GM12864 (cell line): ENCODE measurements around the gene TMEM212.

Experiments used
- DNase-seq: peaks from one replicate; pipeline ENCODE4 v3.0.0-alpha.2; 2011; ENCODE audit warnings: low read depth
- H3K4me3 ChIP-seq: 2 replicates; pipeline ENCODE4 v1.5.1; 2011; ENCODE audit warnings: mild to moderate bottlenecking, low read depth, low read length, control low read depth
- TF ChIP-seq, protein P1 (sequence below): IDR thresholded peaks from 2 replicates; pipeline ENCODE4 v1.5.1; 2011; ENCODE audit warnings: low read depth, mild to moderate bottlenecking, moderate library complexity, low read length, control low read depth, inconsistent platforms; ENCODE audit errors: missing control alignments

TMEM212 gene

DNA sequence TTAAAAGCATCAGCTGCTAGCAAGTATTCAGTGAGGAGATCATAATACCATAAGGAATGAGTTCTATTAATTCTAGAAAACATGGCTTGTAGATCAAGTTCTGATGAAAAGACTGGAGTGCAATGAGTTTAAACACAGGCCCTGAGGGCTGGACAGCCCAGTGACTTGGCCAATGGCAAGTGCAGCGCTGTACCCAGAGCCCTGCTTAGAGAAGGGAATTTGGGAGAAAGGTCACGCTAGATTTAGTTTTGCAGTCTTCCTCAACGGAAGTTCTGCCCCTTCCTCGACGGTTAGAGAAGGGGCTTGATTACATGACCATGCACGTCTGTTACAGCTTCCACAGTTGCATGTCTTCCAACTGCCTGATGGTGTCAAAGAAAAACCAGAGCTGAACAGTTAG is 4.0 kb downstream of the TMEM212 start:
- TF ChIP-seq, protein P1, sequence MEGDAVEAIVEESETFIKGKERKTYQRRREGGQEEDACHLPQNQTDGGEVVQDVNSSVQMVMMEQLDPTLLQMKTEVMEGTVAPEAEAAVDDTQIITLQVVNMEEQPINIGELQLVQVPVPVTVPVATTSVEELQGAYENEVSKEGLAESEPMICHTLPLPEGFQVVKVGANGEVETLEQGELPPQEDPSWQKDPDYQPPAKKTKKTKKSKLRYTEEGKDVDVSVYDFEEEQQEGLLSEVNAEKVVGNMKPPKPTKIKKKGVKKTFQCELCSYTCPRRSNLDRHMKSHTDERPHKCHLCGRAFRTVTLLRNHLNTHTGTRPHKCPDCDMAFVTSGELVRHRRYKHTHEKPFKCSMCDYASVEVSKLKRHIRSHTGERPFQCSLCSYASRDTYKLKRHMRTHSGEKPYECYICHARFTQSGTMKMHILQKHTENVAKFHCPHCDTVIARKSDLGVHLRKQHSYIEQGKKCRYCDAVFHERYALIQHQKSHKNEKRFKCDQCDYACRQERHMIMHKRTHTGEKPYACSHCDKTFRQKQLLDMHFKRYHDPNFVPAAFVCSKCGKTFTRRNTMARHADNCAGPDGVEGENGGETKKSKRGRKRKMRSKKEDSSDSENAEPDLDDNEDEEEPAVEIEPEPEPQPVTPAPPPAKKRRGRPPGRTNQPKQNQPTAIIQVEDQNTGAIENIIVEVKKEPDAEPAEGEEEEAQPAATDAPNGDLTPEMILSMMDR, result no peak
- DNase-seq, result no peak
- no peak overlapping the region for H3K4me3 ChIP-seq

DNA sequence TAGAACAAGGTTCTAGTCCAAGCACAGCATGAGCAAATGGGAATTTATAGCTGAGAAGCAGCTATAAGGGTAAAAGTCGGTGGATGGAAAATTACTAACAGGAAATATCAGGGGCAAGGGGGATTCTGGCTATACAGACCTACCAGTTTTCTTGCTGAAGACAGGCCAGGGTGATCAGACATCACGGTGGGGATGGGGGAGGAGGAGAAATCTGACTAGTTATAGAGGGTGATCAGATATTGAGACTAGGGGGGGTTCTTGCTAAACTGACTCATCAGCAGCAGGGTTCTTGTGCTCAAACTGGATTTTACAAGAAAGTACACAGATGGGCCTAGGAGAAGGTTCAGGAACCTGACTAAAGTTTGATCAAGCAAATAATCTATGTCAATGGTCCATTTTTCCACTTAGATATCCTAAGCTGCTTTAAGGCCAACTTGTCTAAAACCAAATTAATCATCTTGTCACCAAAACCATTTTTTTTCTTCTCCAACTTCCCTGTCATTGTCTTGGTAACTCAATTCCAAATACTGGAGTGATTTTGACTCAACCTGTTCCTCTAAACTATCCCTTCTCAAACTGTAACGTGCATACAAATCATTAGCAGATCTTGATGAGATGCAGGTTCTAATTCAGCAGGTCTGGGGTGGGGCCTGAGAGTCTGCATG is 4.6 kb downstream of the TMEM212 start:
- TF ChIP-seq, protein P1, result no peak

DNA sequence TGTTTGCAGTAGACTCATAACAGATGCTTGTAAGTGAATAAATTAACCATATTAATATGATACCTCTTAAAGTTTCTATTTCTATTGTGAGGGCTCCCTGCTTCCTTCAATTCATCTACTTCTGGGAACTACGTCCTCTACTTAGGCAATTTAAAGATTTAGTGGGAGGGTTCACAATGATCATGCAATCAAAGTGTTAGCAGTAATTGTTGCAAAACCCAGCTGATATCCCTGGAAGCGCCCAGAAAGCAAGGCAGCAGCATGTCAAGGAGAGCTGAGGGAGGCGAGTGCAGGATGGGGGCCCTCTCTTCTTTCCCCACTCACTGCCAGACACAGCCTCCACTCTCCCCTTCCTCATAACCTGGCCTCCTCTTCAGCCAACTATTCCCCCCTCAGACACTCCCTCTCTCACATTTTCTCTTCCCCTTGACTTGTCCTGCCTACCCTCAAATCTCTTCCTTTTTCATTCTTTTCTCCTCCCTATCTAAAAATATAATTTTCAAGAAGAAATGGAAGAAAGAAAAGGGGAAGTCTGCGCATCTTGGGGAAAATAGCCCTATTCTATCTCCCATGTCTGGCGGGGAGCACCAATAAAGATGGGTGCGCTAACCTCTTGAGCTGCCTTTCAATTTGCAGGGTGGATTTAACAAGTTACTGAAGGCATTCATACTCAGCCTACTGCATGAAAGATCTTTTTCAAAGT is 6.6 kb downstream of the TMEM212 start:
- DNase-seq, result no peak
- H3K4me3 ChIP-seq, result no peak overlapping the region

More for the DNA sequence above, 4.6 kb downstream of the TMEM212 start:
- no peak overlapping the region for H3K4me3 ChIP-seq
- no peak for DNase-seq

DNA sequence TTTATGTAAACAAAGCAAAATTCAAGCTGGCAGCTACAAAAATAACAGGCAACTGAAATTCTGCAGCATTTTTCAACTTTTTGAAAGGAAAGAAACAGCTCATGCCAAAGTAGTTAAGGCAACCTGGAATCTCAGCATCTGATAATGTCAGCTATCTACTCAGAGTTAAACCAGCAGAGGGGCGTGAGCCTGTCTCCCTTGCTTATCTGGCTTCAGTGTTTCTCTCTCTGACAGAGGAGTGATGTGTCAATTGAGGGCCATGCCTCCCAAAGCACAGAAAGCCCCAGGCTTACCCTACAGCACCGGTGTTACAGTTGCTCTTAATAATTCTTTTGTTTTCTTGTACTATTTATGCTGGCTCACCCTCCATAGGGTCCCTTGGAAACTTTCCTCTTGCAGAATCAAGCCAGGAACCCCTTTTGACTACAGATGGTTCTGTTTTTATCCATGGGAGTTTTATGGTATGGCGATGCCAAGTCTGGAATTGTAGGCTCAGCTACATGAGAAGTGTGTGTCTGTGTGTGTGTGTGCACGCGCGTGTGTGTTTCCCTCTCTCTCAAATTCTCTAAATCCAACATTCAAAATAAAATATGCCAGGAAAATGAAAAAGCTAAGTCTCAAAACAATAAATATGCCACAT is 7.3 kb downstream of the TMEM212 start:
- H3K4me3 ChIP-seq, result no peak overlapping the region
- DNase-seq, result no peak
- TF ChIP-seq, protein P1, result no peak

More for the DNA sequence above, 6.6 kb downstream of the TMEM212 start:
- TF ChIP-seq, protein P1, result no peak

DNA sequence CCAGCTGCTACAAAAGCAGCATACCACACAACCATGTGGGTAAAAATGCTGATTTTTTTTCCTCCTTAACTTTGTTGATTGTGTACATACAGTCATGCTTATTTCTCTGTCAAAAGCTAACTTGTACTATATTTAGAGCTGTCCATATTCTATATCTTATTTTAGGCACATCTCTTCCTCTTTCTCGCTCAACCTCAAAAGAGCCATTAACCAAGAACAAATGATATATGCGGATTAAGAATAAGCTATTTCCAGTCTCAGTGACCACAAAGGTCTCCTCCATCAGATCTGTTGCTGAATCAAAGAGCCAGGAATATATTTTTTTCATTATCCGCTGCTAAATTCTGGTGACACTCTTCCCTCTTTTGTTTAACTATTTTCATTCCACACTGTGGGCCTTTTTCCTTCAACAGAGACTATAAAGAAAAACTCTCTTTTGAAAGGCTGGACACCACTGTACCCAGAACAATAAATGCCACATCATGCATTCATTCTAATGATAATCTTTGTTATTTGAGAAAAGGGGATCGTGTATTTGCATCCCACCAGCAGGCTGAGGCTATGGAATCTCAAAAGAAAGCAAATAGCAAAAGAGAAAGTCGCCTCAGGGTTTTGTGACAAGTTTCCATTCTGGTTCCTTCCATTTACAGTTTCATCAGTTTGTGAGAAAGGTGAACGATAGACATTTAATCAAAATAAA is 8.0 kb downstream of the TMEM212 start:
- no peak overlapping the region for H3K4me3 ChIP-seq
- TF ChIP-seq, protein P1, result no peak
- no peak for DNase-seq

DNA sequence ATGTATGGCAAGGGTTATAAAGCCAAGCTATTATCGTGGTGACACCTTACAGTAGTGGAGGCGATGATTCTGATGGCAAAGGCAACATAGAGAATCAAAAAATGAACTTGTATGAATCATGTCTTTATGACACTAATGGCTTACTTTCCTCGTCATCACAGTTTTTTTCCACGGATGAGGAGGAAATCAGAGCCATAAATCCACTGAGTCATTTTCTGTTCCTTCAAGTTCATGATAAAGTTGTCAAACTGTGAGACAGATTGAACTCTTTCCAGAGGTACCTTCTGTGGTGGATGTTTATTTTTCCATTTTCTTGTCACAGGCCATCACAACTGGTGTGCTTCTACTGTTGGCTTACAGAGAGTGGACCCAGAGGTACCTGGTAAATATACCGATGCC is 8.5 kb downstream of the TMEM212 start:
- TF ChIP-seq, protein P1, result no peak
- no peak overlapping the region for H3K4me3 ChIP-seq
- DNase-seq, result no peak
